CD4-positive, alpha-beta T cell treated with Interleukin-6 for 4 hours (primary cell): ENCODE results near the gene LINGO4.

Experiments
- DNase-seq: peaks from one replicate; pipeline ENCODE4 v3.0.0-alpha.2; 2020; ENCODE audit warnings: mixed read lengths

The LINGO4 gene

DNA sequence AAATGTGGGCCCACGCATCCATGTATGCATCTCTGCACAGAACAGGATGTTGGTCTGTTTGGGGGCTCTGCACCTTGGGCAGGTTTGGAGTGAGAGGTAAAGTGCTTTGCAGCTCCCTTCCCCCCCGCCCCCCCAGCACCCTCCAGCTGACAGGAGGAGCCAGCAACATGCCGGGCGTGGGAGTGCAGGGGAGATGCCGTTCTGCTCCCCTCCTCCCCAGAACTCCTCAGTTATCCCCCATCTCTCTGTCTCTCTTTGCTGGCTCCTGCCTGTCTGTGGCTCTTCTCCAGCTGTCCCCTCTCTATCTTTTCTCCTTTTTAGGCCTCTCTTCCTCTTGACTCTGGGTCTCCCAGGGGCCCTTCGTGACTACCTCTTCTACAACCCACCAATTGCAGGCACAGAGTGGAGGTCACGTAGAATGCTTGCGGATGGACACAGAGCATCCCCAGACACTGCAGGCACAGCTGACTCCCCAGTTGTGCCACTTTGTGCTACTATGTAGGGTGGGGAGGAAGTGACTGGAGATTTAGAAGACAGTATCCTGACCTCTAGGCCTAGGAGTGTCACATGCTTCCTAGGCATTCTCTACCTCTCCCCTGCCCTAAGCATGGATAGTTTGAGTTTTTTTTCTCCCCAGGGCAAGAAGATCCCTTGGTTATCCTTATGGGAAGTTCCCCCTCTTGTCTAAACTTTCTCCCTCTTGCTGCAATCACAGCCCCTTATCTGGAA is 28.1 kb upstream of the LINGO4 start:
- DNase-seq, result no peak

DNA sequence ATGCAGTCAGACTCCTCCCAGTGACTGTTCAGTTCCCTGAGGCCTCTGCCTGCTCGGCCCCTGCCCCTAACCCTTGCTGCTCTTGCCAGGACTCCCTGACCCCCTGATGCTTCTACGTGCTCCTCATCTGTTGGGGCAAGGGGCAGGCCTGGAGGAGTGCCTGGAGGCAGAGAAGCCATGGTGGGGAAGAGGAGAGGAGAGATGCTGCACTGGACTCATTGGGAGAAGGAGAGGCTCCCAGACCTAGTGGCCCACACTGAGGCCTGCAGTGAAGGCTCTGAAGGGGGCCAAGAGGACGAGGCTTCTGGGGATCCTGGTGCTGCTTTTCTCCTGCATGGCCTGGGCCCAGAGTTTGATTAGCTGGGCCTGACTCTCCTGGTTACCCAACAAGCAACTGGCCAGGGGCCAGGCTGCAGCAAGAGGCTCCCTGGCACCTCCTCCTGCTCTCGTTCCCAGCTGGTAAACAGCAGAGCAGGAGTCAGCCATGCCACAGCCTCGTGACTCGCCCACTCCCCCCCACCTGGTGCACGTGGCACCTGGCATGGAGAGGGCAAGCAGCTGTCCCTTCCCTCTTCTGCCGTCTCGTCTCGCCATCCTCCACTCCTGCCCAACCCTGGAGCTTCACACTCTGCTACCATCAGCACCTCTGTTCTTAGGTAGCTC is 27.2 kb upstream of the LINGO4 start:
- no peak for DNase-seq

DNA sequence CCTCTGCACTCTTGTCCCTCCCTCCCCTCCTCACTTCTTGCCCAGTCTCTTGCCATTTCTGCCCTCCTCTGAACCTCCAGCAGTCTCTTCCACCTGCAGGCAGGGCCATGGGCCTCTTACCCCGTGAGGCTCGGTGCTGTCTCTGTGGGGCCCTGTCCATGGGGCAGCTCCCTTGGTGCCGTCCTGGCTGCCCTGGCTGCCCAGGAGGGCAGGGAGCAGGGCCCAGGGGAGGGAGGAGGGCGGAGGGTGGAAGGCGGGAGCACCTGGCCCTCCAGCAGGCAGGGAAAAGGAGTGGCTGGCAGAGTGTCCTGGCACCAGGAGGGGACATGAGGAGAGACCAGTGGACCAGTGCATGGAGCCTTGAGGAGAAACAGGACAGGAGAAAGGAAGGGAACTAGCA is 26.4 kb upstream of the LINGO4 start, which contains the start of gene RORC:
TSS of gene RORC (minus strand) at position 198 of the 400 bp plus-strand sequence. CDS start at position 160, 38 bp downstream.
- DNase-seq, result no peak

DNA sequence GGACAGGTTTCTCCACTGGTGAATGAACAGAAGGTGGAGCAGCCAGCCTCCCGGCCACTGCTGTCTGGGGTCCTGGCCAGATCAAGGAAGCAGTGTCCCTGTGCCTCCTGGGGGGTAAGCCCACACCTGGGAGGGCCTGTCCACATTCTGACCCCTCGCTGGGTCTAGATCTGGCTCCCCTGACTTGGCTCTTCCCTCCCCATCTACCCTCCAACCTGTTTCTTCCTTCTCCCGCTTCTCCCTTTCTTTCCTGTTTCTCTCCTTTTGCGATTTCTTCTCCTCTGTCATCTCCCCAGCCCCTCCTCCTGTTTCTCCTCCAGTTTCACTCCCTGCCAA is 26.0 kb upstream of the LINGO4 start:
- no peak for DNase-seq

DNA sequence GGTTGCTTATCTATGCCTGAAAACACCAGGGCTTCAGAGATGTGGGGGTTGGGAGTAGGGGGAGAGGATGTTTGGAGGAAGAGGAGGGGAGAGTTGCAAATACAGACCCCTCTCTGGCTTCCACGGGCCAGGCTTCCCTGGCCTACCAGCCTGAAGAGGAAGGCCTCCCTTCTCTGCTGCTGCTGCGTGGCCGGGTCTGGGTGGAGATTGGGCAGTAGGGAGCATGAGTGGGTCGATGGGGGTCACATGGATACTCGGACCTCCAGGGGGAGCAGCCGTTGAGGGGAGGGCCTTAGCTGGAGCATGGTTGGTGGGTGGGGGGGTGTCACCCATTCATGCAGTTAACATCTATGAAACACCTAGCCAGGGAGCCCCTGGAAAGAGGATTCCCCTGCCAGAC is 24.8 kb upstream of the LINGO4 start:
- DNase-seq, result no peak

DNA sequence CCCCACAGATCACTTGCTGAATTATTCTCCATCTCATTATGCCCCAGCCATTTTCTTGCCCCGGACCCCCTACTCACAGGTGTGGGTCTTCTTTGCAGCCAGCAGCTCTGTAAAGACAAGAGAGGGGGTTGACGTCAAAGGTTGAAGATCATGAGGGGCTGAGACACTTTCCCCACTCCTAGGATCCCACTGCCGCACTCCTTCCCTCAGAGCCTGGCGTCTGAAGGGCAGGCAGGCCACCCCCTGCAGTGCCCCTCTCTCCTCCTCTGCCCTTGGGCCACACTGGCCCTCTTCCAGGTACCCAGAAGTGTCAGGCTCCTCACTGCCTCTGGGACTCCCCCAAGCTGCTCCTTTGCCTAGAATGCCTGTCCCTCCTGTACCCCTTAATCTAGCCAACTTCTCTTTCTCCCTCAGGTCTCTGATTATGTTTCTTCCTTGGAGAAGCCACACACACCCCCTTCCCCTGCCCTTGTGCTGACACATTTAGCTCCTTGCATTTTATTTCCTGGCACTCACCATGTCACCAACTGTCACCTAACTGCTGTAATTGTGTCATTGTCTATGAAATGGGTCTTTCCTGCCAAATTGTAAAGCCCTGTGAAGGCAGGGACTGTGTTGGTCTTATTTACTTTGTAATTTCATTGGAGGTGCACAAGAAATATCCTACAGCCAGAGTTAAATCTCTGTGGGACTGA is 24.3 kb upstream of the LINGO4 start:
- no peak for DNase-seq

DNA sequence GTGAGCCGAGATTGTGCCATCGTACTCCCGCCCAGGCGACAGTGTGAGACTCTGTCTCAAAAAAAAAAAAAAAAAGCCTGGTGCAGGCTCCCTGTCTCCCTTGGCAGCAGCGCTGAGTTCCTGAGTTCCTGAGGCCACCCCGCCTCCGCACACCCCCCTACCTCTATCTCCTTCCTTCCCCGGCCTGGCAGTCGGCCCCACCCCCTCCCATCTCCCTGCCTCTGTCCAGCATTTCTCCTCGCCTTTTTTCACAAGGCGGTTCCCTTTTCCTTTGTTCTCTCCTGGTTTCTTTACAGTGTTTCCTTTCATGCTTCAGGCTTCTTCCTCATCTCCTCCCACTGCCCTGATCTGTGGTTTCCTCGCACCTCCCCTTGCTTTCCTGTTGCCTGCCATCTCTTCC is 23.7 kb upstream of the LINGO4 start:
- no peak for DNase-seq

DNA sequence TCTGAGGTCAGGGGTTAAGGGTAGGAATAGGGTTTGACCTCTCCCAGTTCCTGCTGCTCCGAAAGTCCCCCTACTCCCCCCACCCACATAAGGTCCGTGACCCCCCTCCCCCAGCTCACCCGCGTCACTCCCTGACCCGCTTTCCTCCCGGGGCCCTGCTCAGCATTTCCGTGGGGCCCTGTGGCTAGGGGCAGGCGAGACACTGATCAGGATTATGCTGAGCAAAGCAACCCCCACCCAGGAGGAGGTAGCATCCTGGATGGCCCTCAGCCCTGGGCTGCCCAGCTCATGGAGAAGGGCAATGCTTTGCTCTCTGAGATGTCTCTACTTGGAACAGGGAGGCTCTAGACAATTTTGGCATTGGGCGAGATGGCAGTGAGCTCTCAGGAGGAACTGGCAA is 22.6 kb upstream of the LINGO4 start:
- peak; percentile 42 for DNase-seq

DNA sequence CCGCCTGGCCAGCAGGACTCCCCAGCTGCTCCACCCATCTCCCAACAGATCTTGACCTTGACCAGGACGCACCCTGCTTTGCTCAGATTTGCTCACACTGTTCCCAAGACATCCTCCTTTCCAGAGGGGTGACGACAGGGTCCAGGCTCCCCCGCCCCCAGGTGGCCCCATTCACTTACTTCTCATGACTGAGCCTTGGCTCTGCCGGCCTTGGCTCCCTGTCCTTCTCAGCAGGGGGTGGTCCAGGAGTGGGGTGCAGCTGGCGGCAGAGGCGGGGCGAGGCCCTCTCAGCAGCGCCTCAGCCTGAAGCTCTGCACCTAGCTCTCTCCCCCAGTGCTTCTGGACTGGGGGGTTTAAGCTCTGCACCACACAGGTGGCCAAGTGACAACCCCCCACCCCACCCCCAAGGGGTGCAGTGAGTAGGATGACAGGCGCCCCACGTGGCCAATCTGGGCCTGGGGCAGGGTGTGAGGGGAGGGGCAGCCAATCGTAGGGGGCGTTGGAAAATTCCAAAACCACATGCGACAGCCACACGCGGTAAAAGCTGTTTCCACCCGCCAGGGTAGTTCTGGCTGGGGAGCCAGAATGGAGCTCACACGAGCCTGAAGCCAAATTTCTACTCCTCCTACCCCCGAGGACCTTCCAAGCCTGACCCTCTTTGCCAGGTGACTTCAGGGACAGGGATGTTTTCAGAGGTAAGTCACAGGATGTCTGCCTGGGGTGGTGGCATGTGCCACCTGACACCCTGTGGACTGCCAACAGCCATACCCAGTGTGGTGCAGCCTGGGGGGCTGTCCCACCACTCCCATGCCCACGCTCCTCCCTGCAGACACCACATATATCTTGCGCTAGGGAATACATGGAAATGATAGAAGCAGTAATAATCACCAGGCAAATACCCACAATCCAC is 20.8 kb upstream of the LINGO4 start:
- DNase-seq, result peak; percentile 32

DNA sequence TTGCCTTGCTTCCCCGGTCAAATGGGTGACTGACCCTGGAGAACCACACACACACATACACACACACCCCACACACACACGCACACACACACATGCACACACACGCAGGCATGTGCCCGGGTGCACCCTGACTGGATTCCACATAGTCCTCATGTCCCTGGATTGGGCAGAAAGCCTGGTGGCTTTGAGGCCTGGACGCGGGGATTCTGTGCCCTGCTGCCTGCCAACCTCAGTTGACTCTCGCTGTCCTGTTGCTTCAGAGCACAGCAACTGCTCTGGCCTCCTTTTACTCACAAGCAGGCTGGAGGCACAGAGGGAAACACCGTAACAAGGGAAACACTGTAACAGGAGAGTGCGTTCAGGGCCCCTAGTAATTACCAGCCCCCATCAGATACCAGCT is 20.0 kb upstream of the LINGO4 start:
- DNase-seq, result no peak

DNA sequence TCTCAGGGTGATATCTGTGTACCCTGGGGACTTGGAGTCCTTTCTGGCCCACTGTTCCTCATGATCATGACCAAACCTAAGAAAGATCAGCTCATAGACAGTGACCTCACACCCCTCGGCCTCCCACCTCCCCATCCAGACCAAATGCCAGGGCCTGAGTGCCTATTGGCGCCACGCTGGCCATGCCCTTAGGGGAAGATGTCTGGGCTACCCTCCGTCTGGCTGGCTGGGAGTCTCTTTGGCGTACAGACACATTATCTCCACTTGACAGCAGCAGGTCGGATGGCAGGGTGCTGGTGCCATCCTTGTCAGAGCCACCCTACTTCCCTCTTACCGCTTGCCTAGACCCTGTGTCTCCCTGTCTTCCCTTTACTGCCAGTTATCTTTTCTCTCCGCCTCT is 18.0 kb upstream of the LINGO4 start:
- no peak for DNase-seq

DNA sequence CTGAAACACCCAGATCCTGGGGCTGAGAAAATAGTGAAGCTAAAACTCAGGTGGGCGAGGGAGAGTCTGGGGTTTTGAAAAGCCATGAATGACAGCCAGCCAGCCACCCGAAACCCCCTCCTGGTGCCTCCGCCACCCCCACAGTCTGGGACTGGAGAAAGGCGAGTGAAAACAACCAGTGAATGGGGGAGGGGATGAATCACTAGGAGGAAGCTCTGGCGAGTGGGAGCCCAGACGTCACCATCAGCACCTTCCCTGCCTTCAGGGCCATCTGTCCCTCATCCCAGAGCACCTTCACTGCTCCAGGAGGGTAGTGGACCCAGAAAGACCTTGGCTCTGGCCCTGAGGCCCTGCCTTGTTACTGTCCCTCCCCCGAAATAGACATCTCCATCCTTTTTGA is 17.2 kb upstream of the LINGO4 start:
- DNase-seq, result no peak

DNA sequence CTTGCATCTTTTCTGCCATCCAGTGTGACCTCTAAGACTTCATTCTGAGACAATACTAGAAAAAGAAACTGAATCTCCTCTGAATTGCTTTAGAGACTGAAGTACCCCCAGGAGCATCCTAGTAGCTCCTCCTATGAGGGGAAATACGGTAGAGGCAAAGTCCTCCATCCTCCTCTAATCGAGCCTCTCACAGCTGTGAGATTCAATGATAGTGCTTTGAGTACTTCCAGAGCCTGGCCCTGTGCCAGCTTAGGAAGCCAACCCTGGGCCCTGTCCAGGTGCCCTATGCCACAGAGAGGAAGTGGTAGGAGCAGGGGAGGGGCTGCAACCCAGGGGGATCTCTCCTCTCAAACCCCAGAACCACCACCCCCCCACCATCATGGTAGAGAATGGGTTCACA is 15.7 kb upstream of the LINGO4 start:
- peak; percentile 41 for DNase-seq

DNA sequence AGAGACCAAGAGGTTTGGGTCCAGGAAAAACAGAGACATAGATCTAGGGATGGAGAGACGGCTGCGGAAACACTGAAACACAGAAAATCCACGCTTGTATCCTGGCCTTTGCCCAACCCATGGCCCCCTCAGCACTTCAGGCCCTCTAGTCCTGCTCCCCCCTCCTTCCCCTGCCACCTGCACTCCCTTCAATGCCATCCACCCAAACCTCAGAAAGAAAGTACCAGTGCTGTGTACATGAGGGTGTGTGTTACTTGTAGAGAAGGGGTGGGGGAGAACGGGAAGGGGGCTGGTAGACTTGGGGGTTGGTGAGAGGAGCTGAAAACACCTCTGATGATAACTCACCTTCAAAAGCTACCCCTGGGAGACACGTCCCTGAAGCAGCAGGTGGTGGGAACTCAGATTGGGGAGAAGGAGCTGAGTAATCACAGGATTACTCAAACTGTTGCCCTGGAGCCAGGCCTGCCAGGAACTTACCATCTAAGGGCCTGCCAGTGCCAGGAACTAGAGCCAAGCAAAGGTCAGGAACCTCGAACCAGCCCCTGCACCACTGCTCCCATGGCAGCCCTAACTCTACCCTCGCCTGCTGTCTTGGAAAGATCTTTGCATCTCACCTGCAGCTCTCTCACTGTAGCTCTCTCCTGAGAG is 14.9 kb upstream of the LINGO4 start:
- peak; percentile 27 for DNase-seq

DNA sequence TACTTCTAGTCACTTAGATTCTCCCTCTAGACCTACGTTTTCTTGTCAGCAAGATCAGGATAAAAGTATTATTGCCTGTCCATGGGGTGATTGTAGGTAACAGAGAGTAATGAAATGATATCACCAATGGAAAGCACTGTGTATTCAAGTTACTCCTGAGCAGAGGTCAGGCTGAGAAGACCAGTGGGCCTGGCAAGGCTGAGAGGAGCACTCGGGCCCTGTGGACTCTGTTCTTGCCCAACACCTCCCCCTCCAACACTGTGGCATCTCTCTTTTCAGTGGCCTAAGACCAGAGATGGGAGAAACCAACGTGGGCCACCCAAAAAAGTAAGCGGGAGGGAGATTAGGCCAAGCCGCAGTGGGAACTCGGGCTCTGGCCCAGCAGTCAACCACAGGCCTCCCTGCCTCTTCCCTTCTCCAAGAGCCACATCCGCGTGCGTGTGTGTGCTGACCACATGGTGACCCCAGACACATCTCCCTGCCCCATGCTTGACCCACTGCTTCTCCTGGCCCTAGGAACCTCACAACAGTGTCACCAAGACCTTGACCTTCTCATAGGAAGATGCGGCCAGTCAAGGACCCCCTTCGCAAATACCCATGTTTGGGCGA is 14.1 kb upstream of the LINGO4 start:
- no peak for DNase-seq

DNA sequence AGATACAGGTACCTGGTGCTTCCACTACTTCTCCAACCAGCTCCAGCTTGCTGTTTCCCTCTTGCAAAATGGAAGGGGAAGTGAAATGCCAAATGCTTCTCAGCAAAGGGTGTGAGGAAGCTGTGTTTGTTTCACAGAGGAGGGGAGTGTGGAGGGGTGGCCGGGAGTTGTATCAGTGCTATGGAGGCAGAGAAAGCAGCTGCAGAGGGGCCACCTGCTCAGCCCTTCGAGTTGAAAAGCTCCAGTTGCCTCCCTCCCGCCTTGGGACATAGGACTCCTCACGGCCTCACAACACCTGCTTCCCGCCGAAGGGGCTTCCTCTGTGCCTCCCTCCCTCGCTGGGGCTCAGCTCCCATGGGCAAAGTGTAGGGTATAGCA is 12.1 kb upstream of the LINGO4 start:
- DNase-seq, result no peak

DNA sequence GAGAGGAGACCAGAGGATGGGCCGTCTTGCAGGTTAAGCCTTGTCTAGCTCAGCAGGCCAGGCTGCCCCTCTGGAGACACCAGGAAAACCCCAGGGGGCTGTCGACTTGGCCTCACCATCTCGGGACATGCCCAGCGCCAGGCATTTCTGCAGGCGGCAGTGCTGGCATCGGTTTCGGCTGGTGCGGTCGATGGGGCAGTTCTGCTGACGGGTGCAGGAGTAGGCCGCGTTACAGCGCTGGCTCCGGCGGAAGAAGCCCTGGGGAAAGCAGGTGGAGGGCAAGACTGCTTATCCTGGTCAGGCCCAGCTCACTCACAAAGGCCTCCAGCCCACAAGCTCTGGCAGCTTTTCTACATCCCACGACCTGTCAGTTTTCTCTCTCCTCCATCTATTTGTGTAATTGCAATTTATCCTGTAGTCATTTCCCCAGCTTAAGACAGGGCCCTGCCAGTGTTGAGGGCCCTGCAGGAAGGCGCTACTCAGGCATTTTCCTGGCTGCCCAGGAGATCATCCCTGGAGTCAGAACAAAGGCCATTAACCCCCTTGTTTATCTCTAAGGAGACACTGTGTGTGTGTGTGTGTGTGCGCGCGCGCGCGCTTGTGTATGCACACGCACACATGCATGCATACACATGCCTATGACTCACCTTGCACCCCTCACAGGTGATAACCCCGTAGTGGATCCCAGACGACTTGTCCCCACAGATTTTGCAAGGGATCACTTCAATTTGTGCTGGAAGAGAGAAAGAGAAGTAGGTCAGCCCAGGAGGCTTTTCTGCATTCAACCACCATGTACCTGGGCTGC is 11.5 kb upstream of the LINGO4 start:
- no peak for DNase-seq

DNA sequence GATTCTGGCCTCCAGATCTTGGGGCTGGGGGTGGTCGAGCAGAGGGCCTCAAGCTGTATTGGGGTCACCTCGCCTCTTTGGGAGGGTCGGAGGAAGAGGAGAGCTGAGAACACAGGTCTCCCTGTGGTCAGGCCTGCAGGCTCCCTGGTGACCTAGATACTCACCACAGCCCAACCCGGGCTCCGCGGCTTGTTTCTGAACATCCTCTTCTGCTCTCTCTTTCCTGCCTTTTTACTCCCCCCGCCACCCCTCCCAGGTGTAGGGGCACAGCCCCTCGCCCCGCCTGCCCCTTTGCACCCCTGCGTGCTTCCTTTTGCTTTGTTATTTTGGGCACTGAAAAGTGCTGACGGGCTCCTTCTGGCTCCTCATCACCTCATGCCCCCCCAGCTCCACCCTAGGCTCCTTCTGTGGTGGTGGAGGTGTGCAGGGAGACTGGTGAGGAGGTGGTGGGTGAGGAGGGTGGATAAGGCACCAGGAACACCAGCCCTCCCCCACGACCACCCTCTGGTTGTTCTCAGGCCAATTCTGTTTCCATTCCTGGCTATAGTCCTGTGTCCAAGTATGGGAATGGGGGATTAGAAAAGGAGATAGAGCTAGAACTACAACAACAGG is 10.6 kb upstream of the LINGO4 start:
- peak; percentile 72 for DNase-seq

DNA sequence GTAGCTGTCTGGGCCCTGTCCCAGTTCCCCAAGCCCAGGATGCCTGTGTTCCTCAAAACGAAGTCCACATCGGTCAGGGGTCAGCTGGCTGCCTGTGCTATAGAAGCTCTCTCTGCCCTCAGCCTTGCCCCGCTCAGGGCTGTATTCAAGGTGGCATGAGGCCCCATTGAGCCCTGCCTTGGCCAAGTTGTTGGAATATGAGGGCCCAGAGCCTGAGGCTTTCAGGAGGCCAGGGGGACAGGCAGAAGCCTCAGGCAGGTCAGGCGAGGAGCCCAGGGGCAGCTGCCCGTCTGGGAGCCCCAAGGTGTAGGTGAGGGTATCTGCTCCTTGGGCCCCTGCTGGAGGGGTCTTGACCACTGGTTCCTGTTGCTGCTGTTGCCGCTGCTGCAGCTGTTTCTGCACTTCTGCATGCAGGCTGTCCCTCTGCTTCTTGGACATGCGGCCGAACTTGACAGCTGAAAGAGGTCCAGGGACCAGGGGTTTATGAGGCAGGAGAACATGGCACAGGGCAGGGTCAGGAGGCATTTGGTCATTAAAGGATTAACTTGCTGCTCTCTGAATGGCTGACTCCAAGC is 9.8 kb upstream of the LINGO4 start:
- no peak for DNase-seq

DNA sequence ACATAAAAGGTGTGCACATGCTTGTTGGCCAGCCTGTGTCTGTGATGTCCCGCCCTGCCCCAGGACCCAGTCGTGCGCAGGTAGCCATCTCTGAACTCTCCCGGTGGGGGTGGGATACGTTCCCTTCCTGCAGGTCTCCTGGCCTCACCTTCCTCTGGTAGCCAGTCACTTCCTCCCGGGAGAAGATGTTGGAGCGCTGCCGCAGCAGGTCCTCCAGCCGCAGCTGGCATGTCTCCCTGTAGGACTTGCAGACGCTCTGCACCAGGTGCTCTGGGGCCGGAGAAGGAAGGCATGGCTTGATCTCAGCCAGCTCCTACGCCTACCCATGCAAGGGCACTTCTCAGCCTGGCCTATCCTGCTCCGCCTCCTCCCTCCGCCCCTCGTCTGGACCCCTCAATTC is 9.2 kb upstream of the LINGO4 start:
- DNase-seq, result no peak
